H1 (cell line): ENCODE data around the gene TRUB1. TPM values are rescaled to one million over a fixed set of nuclear protein-coding genes. Genes with fewer than 3 reads are reported as not detected.

ENCODE experiments used
- CTCF ChIA-PET: fragments of 300-600 bp; sonication (Branson Sonifier 250); formaldehyde crosslinking; loops from one replicate; lab custom pipeline; 2021; ENCODE audit not compliant: partially characterized antibody; lab: Charles Lee
- POLR2A ChIA-PET: fragments of 300-600 bp; sonication (Branson Sonifier 250); formaldehyde crosslinking; loops from one replicate; lab custom pipeline; 2021; ENCODE audit warnings: inconsistent platforms; ENCODE audit not compliant: partially characterized antibody; lab: Charles Lee
- DNase-seq, 2 experiments: peaks; one replicate each; pipeline versions ENCODE4 v3.0.0 to v3.0.0-alpha.2; 2010 to 2022; ENCODE audit warnings: low spot score in 2 of 2, low read depth in 1 of 2, mixed read lengths in 1 of 2
- FAIRE-seq: peaks from 2 replicates; lab custom pipeline; 2011; peaks lifted over from hg19 to GRCh38; lab: Jason Lieb, UNC
- H2AFZ ChIP-seq: 2 replicates; pipeline ENCODE4 v1.8.1; 2012; ENCODE audit warnings: low read length, inconsistent platforms
- H2AK5ac ChIP-seq: 2 replicates; pipeline ENCODE4 v1.6.1; 2013; ENCODE audit warnings: low read depth, low read length
- H2BK120ac ChIP-seq: replicated peaks from 2 replicates; pipeline ENCODE3; 2013; ENCODE audit warnings: low read depth, low read length, inconsistent platforms
- H2BK12ac ChIP-seq: 2 replicates; pipeline ENCODE4 v1.6.1; 2013; ENCODE audit warnings: low read depth, low read length
- H2BK15ac ChIP-seq: 2 replicates; pipeline ENCODE4 v1.6.1; 2013; ENCODE audit warnings: low read length
- H2BK20ac ChIP-seq: 2 replicates; pipeline ENCODE4 v1.6.1; 2013; ENCODE audit warnings: low read length
- H2BK5ac ChIP-seq: 2 replicates; pipeline ENCODE4 v1.6.1; 2013; ENCODE audit warnings: low read depth, low read length
- H3K14ac ChIP-seq: 2 replicates; pipeline ENCODE4 v1.6.1; 2013; ENCODE audit warnings: inconsistent platforms; ENCODE audit not compliant: insufficient read length
- H3K18ac ChIP-seq: 2 replicates; pipeline ENCODE4 v1.6.1; 2013; ENCODE audit warnings: low read length; ENCODE audit errors: extremely low read depth
- H3K23ac ChIP-seq: 2 replicates; pipeline ENCODE4 v1.6.1; 2013; ENCODE audit warnings: inconsistent platforms; ENCODE audit not compliant: insufficient read length
- H3K23me2 ChIP-seq: 2 replicates; pipeline ENCODE4 v1.6.1; 2013; ENCODE audit warnings: low read depth, low read length
- H3K27ac ChIP-seq: 2 replicates; pipeline ENCODE4 v1.6.1; 2011; ENCODE audit warnings: low read depth, low read length, inconsistent platforms
- H3K27me3 ChIP-seq, 4 experiments: replicated peaks in 1 of 4; 1 replicate in 1 of 4; 2 replicates in 3 of 4; pipeline versions ENCODE4 v1.6.1 to v1.8.1; 2011 to 2013; ENCODE audit warnings: low read length in 3 of 4, mild to moderate bottlenecking in 3 of 4, inconsistent platforms in 2 of 4, mixed read lengths in 2 of 4, moderate library complexity in 1 of 4; ENCODE audit not compliant: control insufficient read depth in 3 of 4, insufficient read depth in 3 of 4; ENCODE audit errors: extremely low read depth in 1 of 4
- H3K36me3 ChIP-seq, 4 experiments: 2 replicates each; pipeline versions ENCODE4 v1.6.1 to v1.8.1; 2011 to 2013; ENCODE audit warnings: mild to moderate bottlenecking in 4 of 4, low read length in 3 of 4, moderate library complexity in 2 of 4, control low read depth in 1 of 4, inconsistent platforms in 1 of 4; ENCODE audit not compliant: insufficient read depth in 4 of 4, control insufficient read depth in 2 of 4
- H3K4ac ChIP-seq: replicated peaks from 2 replicates; pipeline ENCODE3; 2013; ENCODE audit warnings: low read length, low read depth, mixed read lengths, inconsistent platforms; ENCODE audit not compliant: insufficient read length
- H3K4me1 ChIP-seq, 4 experiments: replicated peaks in 1 of 4; 1 replicate in 1 of 4; 2 replicates in 3 of 4; pipeline versions ENCODE4 v1.6.1 to v1.8.1; 2011 to 2013; ENCODE audit warnings: low read length in 3 of 4, inconsistent platforms in 2 of 4, mixed read lengths in 1 of 4; ENCODE audit not compliant: insufficient read depth in 4 of 4, control insufficient read depth in 3 of 4
- H3K4me2 ChIP-seq, 2 experiments: 2 replicates each; pipeline versions ENCODE4 v1.6.1 to v1.8.1; 2011 to 2013; ENCODE audit warnings: low read depth in 2 of 2, low read length in 2 of 2, control low read depth in 1 of 2, inconsistent platforms in 1 of 2, mild to moderate bottlenecking in 1 of 2; ENCODE audit not compliant: insufficient read depth in 1 of 2
- H3K4me3 ChIP-seq, 4 experiments: fragments of 200-600, 300-600 bp in 1 of 4; sonication (generic), shearing (Covaris generic), sonication (Bioruptor Twin) in 1 of 4; 2 replicates each; pipeline versions ENCODE4 v1.5.1 to v1.8.1; 2011 to 2016; ENCODE audit warnings: low read length in 4 of 4, low read depth in 3 of 4, control low read depth in 2 of 4, inconsistent platforms in 2 of 4, mild to moderate bottlenecking in 2 of 4, mixed read lengths in 1 of 4, moderate library complexity in 1 of 4; ENCODE audit not compliant: insufficient read depth in 2 of 4; ENCODE audit errors: extremely low read depth in 1 of 4
- H3K56ac ChIP-seq: replicated peaks from 2 replicates; pipeline ENCODE3; 2013; ENCODE audit warnings: low read depth, mild to moderate bottlenecking, mixed read lengths, low read length, inconsistent platforms; ENCODE audit not compliant: insufficient read length
- H3K79me1 ChIP-seq: 2 replicates; pipeline ENCODE4 v1.6.1; 2013; ENCODE audit warnings: low read depth, low read length, control low read depth
- H3K79me2 ChIP-seq, 2 experiments: 2 replicates each; pipeline versions ENCODE4 v1.6.1 to v1.8.1; 2012 to 2013; ENCODE audit warnings: low read length in 2 of 2, mild to moderate bottlenecking in 2 of 2, inconsistent platforms in 1 of 2; ENCODE audit not compliant: insufficient read depth in 2 of 2, control insufficient read depth in 1 of 2
- H3K9ac ChIP-seq, 4 experiments: replicated peaks in 1 of 4; 1 replicate in 1 of 4; 2 replicates in 3 of 4; pipeline versions ENCODE4 v1.6.1 to v1.8.1; 2011 to 2013; ENCODE audit warnings: low read depth in 3 of 4, low read length in 3 of 4, control low read depth in 2 of 4, mild to moderate bottlenecking in 2 of 4, moderate library complexity in 2 of 4, inconsistent platforms in 1 of 4; ENCODE audit errors: extremely low read depth in 1 of 4
- H3K9me3 ChIP-seq, 2 experiments: 2 replicates each; pipeline versions ENCODE4 v1.6.1 to v1.8.1; 2012 to 2013; ENCODE audit warnings: mild to moderate bottlenecking in 2 of 2, moderate library complexity in 2 of 2, control low read depth in 1 of 2, inconsistent platforms in 1 of 2, low read depth in 1 of 2, low read length in 1 of 2, mixed read lengths in 1 of 2; ENCODE audit not compliant: insufficient read depth in 2 of 2
- H4K20me1 ChIP-seq, 2 experiments: replicated peaks in 1 of 2; 2 replicates each; pipeline versions ENCODE3 to v1.8.1; 2011 to 2013; ENCODE audit warnings: inconsistent platforms in 2 of 2, low read length in 2 of 2, mild to moderate bottlenecking in 1 of 2; ENCODE audit not compliant: insufficient read depth in 2 of 2, control insufficient read depth in 1 of 2
- H4K5ac ChIP-seq: 2 replicates; pipeline ENCODE4 v1.6.1; 2013; ENCODE audit warnings: low read length, low read depth, mixed read lengths, inconsistent platforms; ENCODE audit not compliant: insufficient read length
- H4K8ac ChIP-seq: 2 replicates; pipeline ENCODE4 v1.8.0; 2013; ENCODE audit warnings: mild to moderate bottlenecking, moderate library complexity, low read length, inconsistent platforms; ENCODE audit not compliant: insufficient read depth; ENCODE audit errors: extremely low read depth
- H4K91ac ChIP-seq: replicated peaks from 2 replicates; pipeline ENCODE3; 2013; ENCODE audit warnings: low read length, mixed read lengths, inconsistent platforms; ENCODE audit not compliant: insufficient read length
- BCL11A ChIP-seq, 2 experiments: IDR thresholded peaks; one replicate each; pipeline ENCODE4 v1.6.1; 2011; ENCODE audit warnings: low read depth in 2 of 2, low read length in 2 of 2, mild to moderate bottlenecking in 2 of 2
- E2F6 ChIP-seq: IDR thresholded peaks from 2 replicates; pipeline ENCODE4 v1.6.1; 2012; ENCODE audit warnings: inconsistent platforms
- EGR1 ChIP-seq: IDR thresholded peaks from 2 replicates; pipeline ENCODE4 v1.6.1; 2011; ENCODE audit warnings: low read depth, low read length, borderline replicate concordance
- KDM1A ChIP-seq: fragments of 200-600, 300-600 bp; sonication (generic); IDR thresholded peaks from 2 replicates; pipeline ENCODE4 v1.7.1; 2016; ENCODE audit warnings: mild to moderate bottlenecking, low read length, borderline replicate concordance
- NANOG ChIP-seq: IDR thresholded peaks from 2 replicates; pipeline ENCODE4 v1.6.1; 2011; ENCODE audit warnings: low read length, low read depth, mild to moderate bottlenecking, inconsistent platforms; ENCODE audit not compliant: insufficient read depth, poor library complexity, severe bottlenecking
- NRF1 ChIP-seq: IDR thresholded peaks from 2 replicates; pipeline ENCODE4 v1.6.1; 2011; ENCODE audit warnings: mild to moderate bottlenecking, low read depth, low read length, improper control_type of control experiment
- POLR2A ChIP-seq, 2 experiments: IDR thresholded peaks; 1 replicate in 1 of 2; 2 replicates in 1 of 2; pipeline ENCODE4 v1.6.1; 2011; ENCODE audit warnings: low read depth in 2 of 2, low read length in 2 of 2, mild to moderate bottlenecking in 2 of 2; ENCODE audit errors: control extremely low read depth in 1 of 2
- POLR2AphosphoS5 ChIP-seq: IDR thresholded peaks from 2 replicates; pipeline ENCODE4 v1.6.1; 2011; ENCODE audit warnings: low read depth, low read length
- RAD21 ChIP-seq, 2 experiments: IDR thresholded peaks in 1 of 2; conservative IDR thresholded peaks in 1 of 2; 2 replicates each; pipeline ENCODE4 v1.6.1; 2011; ENCODE audit warnings: low read depth in 2 of 2, low read length in 2 of 2, improper control_type of control experiment in 1 of 2, inconsistent platforms in 1 of 2, mild to moderate bottlenecking in 1 of 2, moderate library complexity in 1 of 2
- RFX5 ChIP-seq: IDR thresholded peaks from 2 replicates; pipeline ENCODE4 v1.6.1; 2011; ENCODE audit warnings: low read depth, low read length, improper control_type of control experiment, borderline replicate concordance
- SIN3A ChIP-seq, 2 experiments: IDR thresholded peaks in 1 of 2; conservative IDR thresholded peaks in 1 of 2; 2 replicates each; pipeline ENCODE4 v1.6.1; 2011 to 2012; ENCODE audit warnings: low read length in 2 of 2, improper control_type of control experiment in 1 of 2, low read depth in 1 of 2, mild to moderate bottlenecking in 1 of 2
- SIX5 ChIP-seq: IDR thresholded peaks from 2 replicates; pipeline ENCODE4 v1.6.1; 2011; ENCODE audit warnings: mild to moderate bottlenecking, low read depth, low read length
- TBP ChIP-seq: IDR thresholded peaks from 2 replicates; pipeline ENCODE4 v1.6.1; 2011; ENCODE audit warnings: low read depth, low read length, improper control_type of control experiment
- TCF12 ChIP-seq: IDR thresholded peaks from 2 replicates; pipeline ENCODE4 v1.6.1; 2011; ENCODE audit warnings: low read depth, mild to moderate bottlenecking, low read length
- WGBS, 2 experiments: shearing (Covaris generic) in 1 of 2; methylation state at CpG; one replicate each; pipeline versions ENCODE4 v1.1.6 to v1.1.7; 2013 to 2015; ENCODE audit warnings: low lambda C conversion rate in 2 of 2, mixed read lengths in 2 of 2, inconsistent platforms in 1 of 2, low coverage in 1 of 2, missing lambda C conversion rate in 1 of 2; ENCODE audit not compliant: insufficient replicate concordance in 2 of 2, insufficient coverage in 1 of 2, insufficient read length in 1 of 2; ENCODE audit errors: extremely low coverage in 1 of 2, missing lambda C conversion rate in 1 of 2; 5-methylcytosine and 5-hydroxymethylcytosine counted together
- polyA plus RNA-seq, 7 experiments: library from polyadenylated mRNA; depleted of rRNA in 3 of 7; stranded (reverse) in 5 of 7; unstranded in 2 of 7; fragments of >200 nt in 5 of 7; fragments of 200-250 nt in 2 of 7; gene quantifications; 1 replicate in 5 of 7; 2 replicates in 1 of 7; 4 replicates in 1 of 7; pipeline versions ENCODE4 v1.2.1 to v1.2.3, GENCODE V29; 2011 to 2013; ENCODE audit warnings: missing spikeins in 2 of 7, mixed read lengths in 2 of 7
- total RNA-seq: library from RNA; stranded (reverse); fragmentation: NEBNext Ultra II Directional; extraction: Animal tissue kit (Norgen Biotek cat#: 25700); gene quantifications from 2 replicates; pipeline ENCODE4 v1.2.1, GENCODE V29; 2021

TRUB1 gene
- total and polyA plus RNA-seq, 2 of the 8 experiments (the other 6 are each of a cell fraction or from before 2014, with no cell fraction given) = 6.3 to 22.2 TPM

GRCh38 chr10:114962441-114962840, 24.4 kb downstream of the TRUB1 start:
- FAIRE-seq = no peak
- TF ChIP-seq SIX5 (no peak), TCF12 (no peak), BCL11A (IDR thresholded peaks at IDR 0.05; ENCODE audit: low read depth in 2 of 2, low read length in 2 of 2) (no peak), EGR1 (no peak), KDM1A (no peak), SIN3A (conservative IDR thresholded peaks at IDR 0.05 in 1 of 2, IDR thresholded peaks at IDR 0.05 in 1 of 2; ENCODE audit: low read depth in 1 of 2, low read length in 2 of 2) (no peak), RAD21 (IDR thresholded peaks at IDR 0.05 in 1 of 2, conservative IDR thresholded peaks at IDR 0.05 in 1 of 2; ENCODE audit: low read depth in 2 of 2, low read length in 2 of 2) (no peak), POLR2A (IDR thresholded peaks at IDR 0.05; ENCODE audit: control extremely low read depth in 1 of 2, low read depth in 2 of 2, low read length in 2 of 2) (no peak), E2F6 (no peak), TBP (no peak), RFX5 (no peak), NANOG (no peak), POLR2AphosphoS5 (no peak), NRF1 (no peak)

More at GRCh38 chr10:114962441-114962840, 24.4 kb downstream of the TRUB1 start:
- Histone ChIP-seq H2AFZ (no peak overlapping the region), H3K79me1 (peaks cover 3% of the 10 kb centered on the region; the same call in 1 of the 2 replicates), H3K9me3 (no peaks in the 10 kb centered on the region), H3K27me3 (no peaks in the 10 kb centered on the region), H3K4ac (no peak overlapping the region), H3K9ac (no peak overlapping the region), H4K8ac (no peak overlapping the region), H4K91ac (no peak overlapping the region), H4K5ac (no peak overlapping the region), H3K27ac (no peak overlapping the region), H2BK120ac (no peak overlapping the region), H2BK12ac (no peak overlapping the region), H3K23me2 (no peaks in the 10 kb centered on the region), H4K20me1 (peaks cover 1 to 3% of the 10 kb centered on the region in 2 experiments), H3K4me1 (no peaks in the 10 kb centered on the region), H3K36me3 (peaks cover 0 to 4% (median 2%) of the 10 kb centered on the region in 4 experiments; a peak in 4 of 8 replicates), H2BK5ac (no peak overlapping the region), H3K18ac (no peak overlapping the region), H3K79me2 (peaks cover 4 to 67% of the 10 kb centered on the region in 2 experiments; a peak in 3 of 4 replicates), H3K14ac (no peak overlapping the region), H2BK15ac (no peak overlapping the region), H3K4me3 (no peak overlapping the region), H3K56ac (no peak overlapping the region), H2AK5ac (no peak overlapping the region), H2BK20ac (no peak overlapping the region), H3K23ac (no peak overlapping the region), H3K4me2 (no peak overlapping the region)
- WGBS, 2 experiments = 93% methylated on average over 2 of the region's 2 CpGs; no CpG with 5 or more reads in 1 of the 2 experiments
- ChIA-PET CTCF (interaction anchor here (0.6 to 3.2 kb wide), 3 partner anchors 11 to 241 kb away, joined by 3 to 15 read pairs (median 3); no protein-coding TSS in a partner anchor), POLR2A (no interaction called here)
- no peak for DNase-seq
